HEK293T (cell line): ENCODE measurements around the gene RBP3.

Experiments
- CTCF ChIA-PET: fragments of 350-600 bp; formaldehyde crosslinking; extraction: SDS; loops from one replicate; lab custom pipeline; 2021; ENCODE audit warnings: antibody characterized with exemption, inconsistent platforms; lab: Yijun Ruan, JAX
- POLR2A ChIA-PET: fragments of 350-600 bp; formaldehyde crosslinking; extraction: SDS; loops from one replicate; lab custom pipeline; 2020; ENCODE audit warnings: antibody characterized with exemption, inconsistent platforms; lab: Yijun Ruan, JAX
- DNase-seq: peaks from one replicate; pipeline ENCODE4 v3.0.0; 2012; ENCODE audit warnings: mixed read lengths; ENCODE audit errors: extremely low spot score
- ARNT ChIP-seq: fragments of 450-650 bp; IDR thresholded peaks from 2 replicates; pipeline ENCODE4 v1.6.1; 2017; ENCODE audit warnings: mild to moderate bottlenecking
- BHLHE40 ChIP-seq: fragments of 450-650 bp; IDR thresholded peaks from 2 replicates; pipeline ENCODE4 v1.6.1; 2016; ENCODE audit warnings: mild to moderate bottlenecking, moderate library complexity, borderline replicate concordance
- CTBP1 ChIP-seq: fragments of 450-650 bp; IDR thresholded peaks from 2 replicates; pipeline ENCODE4 v1.6.1; 2016; ENCODE audit warnings: borderline replicate concordance
- ELF4 ChIP-seq: fragments of 450-650 bp; IDR thresholded peaks from 2 replicates; pipeline ENCODE4 v1.6.1; 2017; ENCODE audit warnings: antibody characterized with exemption
- FOXA1 ChIP-seq: fragments of 450-650 bp; IDR thresholded peaks from 2 replicates; pipeline ENCODE4 v1.6.1; 2016; ENCODE audit warnings: mild to moderate bottlenecking
- FOXK2 ChIP-seq: fragments of 450-650 bp; IDR thresholded peaks from 2 replicates; pipeline ENCODE4 v1.6.1; 2016; ENCODE audit warnings: mild to moderate bottlenecking
- FOXM1 ChIP-seq: fragments of 450-650 bp; IDR thresholded peaks from 2 replicates; pipeline ENCODE4 v1.6.1; 2017; ENCODE audit warnings: mild to moderate bottlenecking, borderline replicate concordance
- HDGF ChIP-seq: fragments of 450-650 bp; IDR thresholded peaks from 2 replicates; pipeline ENCODE4 v1.6.1; 2017; ENCODE audit warnings: antibody characterized with exemption, borderline replicate concordance
- L3MBTL2 ChIP-seq: fragments of 450-650 bp; conservative IDR thresholded peaks from 2 replicates; pipeline ENCODE4 v1.6.1; 2016; ENCODE audit warnings: mild to moderate bottlenecking
- LEF1 ChIP-seq: fragments of 450-650 bp; IDR thresholded peaks from 2 replicates; pipeline ENCODE4 v1.6.1; 2017; ENCODE audit warnings: mild to moderate bottlenecking, borderline replicate concordance
- NFRKB ChIP-seq: fragments of 450-650 bp; IDR thresholded peaks from 2 replicates; pipeline ENCODE4 v1.6.1; 2016; ENCODE audit warnings: mild to moderate bottlenecking, moderate library complexity
- SP1 ChIP-seq: fragments of 450-650 bp; IDR thresholded peaks from 2 replicates; pipeline ENCODE4 v1.6.1; 2017
- SUZ12 ChIP-seq: fragments of 450-650 bp; IDR thresholded peaks from 2 replicates; pipeline ENCODE4 v1.6.1; 2016; ENCODE audit warnings: mild to moderate bottlenecking
- TARDBP ChIP-seq: fragments of 450-650 bp; IDR thresholded peaks from 2 replicates; pipeline ENCODE4 v1.6.1; 2016
- ZNF384 ChIP-seq: fragments of 450-650 bp; IDR thresholded peaks from 2 replicates; pipeline ENCODE4 v1.6.1; 2016
- TF ChIP-seq, protein P1 (sequence below): fragments of 450-650 bp; IDR thresholded peaks from 2 replicates; pipeline ENCODE4 v1.6.1; 2016

Gene RBP3

GRCh38 chr10:47402641-47403301 is 54.6 kb downstream of the RBP3 start:
- TF ChIP-seq FOXM1 (no peak), NFRKB (no peak), CTBP1 (no peak; the same call in 1 of the 2 replicates), L3MBTL2 (no peak), TARDBP (no peak)
- CTCF ChIA-PET, result no interaction called here
- DNase-seq, result no peak
- POLR2A ChIA-PET, result interaction anchor here (1.1 kb wide), 1 partner anchor 18 kb away, joined by 3 read pairs; the partner anchor contains the start of gene ZNF488

- TF ChIP-seq ARNT, result no peak
- TF ChIP-seq SUZ12, result no peak
- no peak for TF ChIP-seq CTBP1
- TF ChIP-seq FOXK2, result no peak
- TF ChIP-seq TARDBP, result no peak
- TF ChIP-seq LEF1, result no peak
- TF ChIP-seq ZNF384, result no peak
- TF ChIP-seq HDGF, result no peak
- TF ChIP-seq SP1, result no peak
- no peak for TF ChIP-seq BHLHE40
- TF ChIP-seq, protein P1, sequence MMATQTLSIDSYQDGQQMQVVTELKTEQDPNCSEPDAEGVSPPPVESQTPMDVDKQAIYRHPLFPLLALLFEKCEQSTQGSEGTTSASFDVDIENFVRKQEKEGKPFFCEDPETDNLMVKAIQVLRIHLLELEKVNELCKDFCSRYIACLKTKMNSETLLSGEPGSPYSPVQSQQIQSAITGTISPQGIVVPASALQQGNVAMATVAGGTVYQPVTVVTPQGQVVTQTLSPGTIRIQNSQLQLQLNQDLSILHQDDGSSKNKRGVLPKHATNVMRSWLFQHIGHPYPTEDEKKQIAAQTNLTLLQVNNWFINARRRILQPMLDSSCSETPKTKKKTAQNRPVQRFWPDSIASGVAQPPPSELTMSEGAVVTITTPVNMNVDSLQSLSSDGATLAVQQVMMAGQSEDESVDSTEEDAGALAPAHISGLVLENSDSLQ, result no peak
- no peak for TF ChIP-seq FOXM1
- no peak for TF ChIP-seq L3MBTL2
- TF ChIP-seq ELF4, result no peak
- no peak for TF ChIP-seq NFRKB
- no peak for TF ChIP-seq FOXA1
- ChIA-PET CTCF (interaction anchor here (1.1 kb wide), 1 partner anchor 19 kb away, joined by 4 read pairs; the partner anchor contains the start of gene ZNF488), POLR2A (interaction anchor here (1.1 kb wide), 1 partner anchor 19 kb away, joined by 3 read pairs; the partner anchor contains the start of gene ZNF488)
- no peak for DNase-seq
These were observed 55.5 kb downstream of the RBP3 start for GRCh38 chr10:47403446-47404318.

GRCh38 chr10:47404446-47404845 is 56.3 kb downstream of the RBP3 start:
- POLR2A ChIA-PET, result no interaction called here
- CTCF ChIA-PET, result interaction anchor here (1.1 kb wide), 1 partner anchor 20 kb away, joined by 4 read pairs; the partner anchor contains the start of gene ZNF488
- no peak for DNase-seq
- no peak for TF ChIP-seq LEF1
- no peak for TF ChIP-seq ZNF384
- no peak for TF ChIP-seq FOXA1
- TF ChIP-seq L3MBTL2, result no peak
- no peak for TF ChIP-seq HDGF
- TF ChIP-seq BHLHE40, result no peak
- TF ChIP-seq NFRKB, result no peak
- no peak for TF ChIP-seq SUZ12

- CTCF ChIA-PET, result no interaction called here
- POLR2A ChIA-PET, result interaction anchor here (1.2 kb wide), 1 partner anchor 21 kb away, joined by 5 read pairs; the partner anchor contains the start of gene ZNF488
- TF ChIP-seq LEF1 (no peak), L3MBTL2 (no peak), BHLHE40 (no peak), HDGF (no peak), SUZ12 (no peak), FOXA1 (no peak), NFRKB (no peak), CTBP1 (no peak), ELF4 (no peak), FOXM1 (no peak), ZNF384 (no peak), ARNT (no peak), FOXK2 (no peak), SP1 (no peak), TARDBP (no peak)
- TF ChIP-seq, protein P1, result no peak
- DNase-seq, result no peak
These were observed 56.8 kb downstream of the RBP3 start for GRCh38 chr10:47404937-47405336.

DNA sequence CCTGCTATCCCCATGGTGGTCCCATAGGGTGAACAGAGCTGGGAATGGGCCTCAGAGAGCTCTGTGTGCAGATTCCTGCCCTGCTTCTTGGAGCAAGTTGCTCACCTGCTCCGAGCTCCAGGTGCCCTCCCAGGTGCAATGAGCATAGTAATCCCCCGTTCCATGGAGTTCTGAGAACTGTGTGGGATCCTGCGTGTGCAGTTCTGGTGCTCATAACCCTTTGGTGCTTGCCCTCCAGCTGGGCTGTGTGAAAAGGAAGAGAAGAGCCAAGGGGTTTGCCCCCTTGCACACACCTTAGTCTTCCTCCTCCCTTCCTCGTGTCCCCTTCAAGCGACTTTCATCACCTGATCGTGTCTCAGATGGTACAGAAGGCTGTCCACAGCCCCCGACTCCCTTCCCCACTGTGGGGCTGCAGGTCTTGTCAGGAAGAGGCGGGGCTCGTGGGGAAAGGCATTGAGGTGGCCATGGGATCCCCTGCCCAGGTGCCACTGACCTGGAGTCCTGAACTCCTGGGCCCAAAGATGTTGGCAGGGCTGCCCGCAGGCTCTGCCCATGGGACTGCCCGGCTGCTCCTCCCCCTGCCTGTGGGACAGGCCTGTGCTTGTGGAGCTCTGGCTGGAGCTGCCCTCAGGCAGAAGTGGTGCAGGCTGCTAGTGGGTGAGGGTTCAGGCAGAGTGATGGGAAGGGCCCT is 57.8 kb downstream of the RBP3 start:
- no peak for TF ChIP-seq L3MBTL2
- TF ChIP-seq FOXK2, result no peak
- TF ChIP-seq SP1, result no peak
- TF ChIP-seq FOXM1, result no peak
- TF ChIP-seq NFRKB, result no peak
- no peak for TF ChIP-seq ZNF384
- TF ChIP-seq LEF1, result no peak
- no peak for TF ChIP-seq ARNT
- TF ChIP-seq CTBP1, result no peak
- TF ChIP-seq TARDBP, result no peak
- no peak for TF ChIP-seq BHLHE40
- no peak for TF ChIP-seq ELF4
- TF ChIP-seq, protein P1, result no peak
- no peak for TF ChIP-seq FOXA1
- ChIA-PET POLR2A (interaction anchor here (1.2 kb wide), 1 partner anchor 22 kb away, joined by 5 read pairs; the partner anchor contains the start of gene ZNF488), CTCF (no interaction called here)
- DNase-seq, result no peak
